H9 (cell line): ENCODE data around the gene MBTPS1. TPM values are rescaled to one million over a fixed set of nuclear protein-coding genes. Genes with fewer than 3 reads are reported as not detected.

Experiments
- DNase-seq: peaks from one replicate; pipeline ENCODE4 v3.0.0-alpha.2; 2017
- H2AFZ ChIP-seq: one replicate; pipeline ENCODE4 v1.6.1; 2013; ENCODE audit warnings: mild to moderate bottlenecking, low read length, control low read depth, moderate library complexity
- H2AK5ac ChIP-seq: 2 replicates; pipeline ENCODE4 v1.6.1; 2013; ENCODE audit warnings: low read length, control low read depth, mixed read lengths; ENCODE audit not compliant: insufficient read length
- H2BK120ac ChIP-seq: one replicate; pipeline ENCODE4 v1.6.1; 2013; ENCODE audit warnings: low read depth, mild to moderate bottlenecking, low read length, control low read depth, inconsistent platforms; ENCODE audit not compliant: poor library complexity, severe bottlenecking
- H2BK12ac ChIP-seq: 2 replicates; pipeline ENCODE4 v1.6.1; 2013; ENCODE audit warnings: low read length, control low read depth, mixed read lengths, low read depth; ENCODE audit not compliant: insufficient read length
- H2BK15ac ChIP-seq: 2 replicates; pipeline ENCODE4 v1.6.1; 2013; ENCODE audit warnings: low read depth, low read length, control low read depth
- H2BK20ac ChIP-seq: one replicate; pipeline ENCODE4 v1.6.1; 2013; ENCODE audit warnings: low read depth, mild to moderate bottlenecking, low read length, control low read depth, inconsistent platforms; ENCODE audit not compliant: poor library complexity, severe bottlenecking
- H2BK5ac ChIP-seq: 2 replicates; pipeline ENCODE4 v1.6.1; 2013; ENCODE audit warnings: low read length, control low read depth, mixed read lengths; ENCODE audit not compliant: insufficient read length
- H3K14ac ChIP-seq: 2 replicates; pipeline ENCODE4 v1.6.1; 2013; ENCODE audit warnings: low read length, control low read depth; ENCODE audit not compliant: insufficient read depth
- H3K18ac ChIP-seq: 2 replicates; pipeline ENCODE4 v1.6.1; 2013; ENCODE audit warnings: low read depth, mild to moderate bottlenecking, mixed read lengths, low read length, control low read depth; ENCODE audit not compliant: insufficient read length
- H3K23ac ChIP-seq: 2 replicates; pipeline ENCODE4 v1.6.1; 2013; ENCODE audit warnings: low read length, control low read depth, mixed read lengths, low read depth; ENCODE audit not compliant: insufficient read length
- H3K23me2 ChIP-seq: 2 replicates; pipeline ENCODE4 v1.6.1; 2013; ENCODE audit warnings: low read depth, mild to moderate bottlenecking, mixed read lengths, low read length, control low read depth; ENCODE audit not compliant: insufficient read length, poor library complexity, severe bottlenecking
- H3K27ac ChIP-seq: 2 replicates; pipeline ENCODE4 v1.5.1; 2013; ENCODE audit warnings: low read length, control low read depth, mixed read lengths, low read depth; ENCODE audit not compliant: insufficient read length
- H3K27me3 ChIP-seq: 2 replicates; pipeline ENCODE4 v1.6.1; 2013; ENCODE audit warnings: low read length, control low read depth, inconsistent platforms; ENCODE audit not compliant: insufficient read depth
- H3K4ac ChIP-seq: 2 replicates; pipeline ENCODE4 v1.6.1; 2013; ENCODE audit warnings: low read depth, mild to moderate bottlenecking, control low read depth, inconsistent platforms, low read length, moderate library complexity
- H3K4me1 ChIP-seq: 2 replicates; pipeline ENCODE4 v1.6.1; 2013; ENCODE audit warnings: low read length, control low read depth, inconsistent platforms; ENCODE audit not compliant: insufficient read depth
- H3K4me2 ChIP-seq: 2 replicates; pipeline ENCODE4 v1.6.1; 2013; ENCODE audit warnings: low read length, control low read depth, mixed read lengths; ENCODE audit not compliant: insufficient read length, insufficient read depth
- H3K56ac ChIP-seq: 2 replicates; pipeline ENCODE4 v1.6.1; 2013; ENCODE audit warnings: low read depth, mild to moderate bottlenecking, mixed read lengths, low read length, control low read depth; ENCODE audit not compliant: insufficient read length
- H3K79me1 ChIP-seq: 2 replicates; pipeline ENCODE4 v1.6.1; 2013; ENCODE audit warnings: low read depth, mild to moderate bottlenecking, moderate library complexity, low read length, control low read depth, inconsistent platforms; ENCODE audit not compliant: insufficient read depth, poor library complexity, severe bottlenecking
- H3K79me2 ChIP-seq: 2 replicates; pipeline ENCODE4 v1.6.1; 2013; ENCODE audit warnings: low read length, control low read depth, inconsistent platforms; ENCODE audit not compliant: insufficient read depth
- H3K9ac ChIP-seq: 2 replicates; pipeline ENCODE4 v1.6.1; 2013; ENCODE audit warnings: low read length, control low read depth, mixed read lengths; ENCODE audit not compliant: insufficient read length; ENCODE audit errors: extremely low read depth
- H3K9me3 ChIP-seq: one replicate; pipeline ENCODE4 v1.6.1; 2013; ENCODE audit warnings: low read depth, low read length, inconsistent platforms; ENCODE audit not compliant: control insufficient read depth
- H3T11ph ChIP-seq: one replicate; pipeline ENCODE4 v1.6.1; 2013; ENCODE audit warnings: mild to moderate bottlenecking, low read length, control low read depth, inconsistent platforms
- H4K20me1 ChIP-seq: one replicate; pipeline ENCODE4 v1.6.1; 2013; ENCODE audit not compliant: control insufficient read depth, insufficient read length, insufficient read depth
- H4K5ac ChIP-seq: 2 replicates; pipeline ENCODE4 v1.6.1; 2013; ENCODE audit warnings: low read depth, mild to moderate bottlenecking, mixed read lengths, low read length, control low read depth; ENCODE audit not compliant: insufficient read length
- H4K8ac ChIP-seq: replicated peaks from 2 replicates; pipeline ENCODE4 v1.6.1; 2013; ENCODE audit warnings: low read length, control low read depth, mixed read lengths, low read depth; ENCODE audit not compliant: insufficient read length
- H4K91ac ChIP-seq: 2 replicates; pipeline ENCODE4 v1.6.1; 2013; ENCODE audit warnings: low read depth, mild to moderate bottlenecking, moderate library complexity, mixed read lengths, low read length, control low read depth; ENCODE audit not compliant: insufficient read length
- H3K27ac Mint-ChIP-seq, 3 experiments: 2 replicates in 2 of 3; 3 replicates in 1 of 3; pipeline ENCODE4 v1.8.0; 2020 to 2021; ENCODE audit warnings: mixed read lengths in 3 of 3, mild to moderate bottlenecking in 1 of 3, moderate library complexity in 1 of 3
- H3K27me3 Mint-ChIP-seq: 2 replicates; pipeline ENCODE4 v1.8.0; 2021; ENCODE audit warnings: low read depth, mild to moderate bottlenecking, moderate library complexity, mixed read lengths
- H3K36me3 Mint-ChIP-seq, 3 experiments: 2 replicates in 2 of 3; 3 replicates in 1 of 3; pipeline ENCODE4 v1.8.0; 2020 to 2021; ENCODE audit warnings: low read depth in 3 of 3, mixed read lengths in 3 of 3; ENCODE audit not compliant: insufficient read depth in 1 of 3
- H3K4me1 Mint-ChIP-seq, 2 experiments: 2 replicates each; pipeline ENCODE4 v1.8.0; 2020; ENCODE audit warnings: mixed read lengths in 2 of 2
- H3K4me3 Mint-ChIP-seq, 2 experiments: 2 replicates in 1 of 2; 3 replicates in 1 of 2; pipeline ENCODE4 v1.8.0; 2020 to 2021; ENCODE audit warnings: mild to moderate bottlenecking in 2 of 2, mixed read lengths in 2 of 2, moderate library complexity in 1 of 2
- H3K9me3 Mint-ChIP-seq, 2 experiments: 2 replicates in 1 of 2; 3 replicates in 1 of 2; pipeline ENCODE4 v1.8.0; 2020; ENCODE audit warnings: mild to moderate bottlenecking in 2 of 2, mixed read lengths in 2 of 2, moderate library complexity in 1 of 2
- WGBS: extraction: QIAGEN DNeasy Blood & Tissue Kit; methylation state at CpG from one replicate; pipeline ENCODE4 v1.1.7; 2013; ENCODE audit warnings: missing lambda C conversion rate, low lambda C conversion rate, mixed read lengths; ENCODE audit not compliant: insufficient read length; ENCODE audit errors: extremely low coverage; 5-methylcytosine and 5-hydroxymethylcytosine counted together
- total RNA-seq: library from RNA; stranded (reverse); gene quantifications from 2 replicates; pipeline ENCODE4 v1.2.1, GENCODE V29; 2021
- TF ChIP-seq, protein P1 (sequence below): fragments of 200-600 bp; sonication (generic); conservative IDR thresholded peaks from 3 replicates; pipeline ENCODE4 v1.8.0; 2021; ENCODE audit warnings: antibody characterized with exemption, mild to moderate bottlenecking

Gene MBTPS1
- total RNA-seq, 1 experiment from 2014 or later: 48.7 TPM

- Histone ChIP-seq H4K91ac (no peak overlapping the region), H3T11ph (no peak overlapping the region), H3K79me2 (no peaks in the 10 kb centered on the region), H2BK20ac (no peak overlapping the region), H3K14ac (no peak overlapping the region), H2BK15ac (no peak overlapping the region), H3K4me1 (no peaks in the 10 kb centered on the region), H3K56ac (no peak overlapping the region), H3K27ac (no peak overlapping the region), H3K23me2 (no peaks in the 10 kb centered on the region), H3K4me2 (no peak overlapping the region), H3K23ac (no peak overlapping the region), H2AFZ (no peak overlapping the region), H3K79me1 (no peaks in the 10 kb centered on the region), H4K8ac (no peak overlapping the region), H2BK120ac (no peak overlapping the region), H2AK5ac (no peak overlapping the region), H2BK12ac (no peak overlapping the region), H3K9ac (no peak overlapping the region), H3K18ac (no peak overlapping the region), H2BK5ac (no peak overlapping the region), H3K9me3 (no peaks in the 10 kb centered on the region), H4K20me1 (no peaks in the 10 kb centered on the region), H3K4ac (no peak overlapping the region), H3K27me3 (no peaks in the 10 kb centered on the region), H4K5ac (no peak overlapping the region)
- no CpG with 5 or more reads among the region's 13 CpGs for WGBS
- H3K36me3 Mint-ChIP-seq: peaks cover 8 to 27% (median 22%) of the 10 kb centered on the region in 3 experiments; a peak in 5 of 7 replicates
- TF ChIP-seq, protein P1, sequence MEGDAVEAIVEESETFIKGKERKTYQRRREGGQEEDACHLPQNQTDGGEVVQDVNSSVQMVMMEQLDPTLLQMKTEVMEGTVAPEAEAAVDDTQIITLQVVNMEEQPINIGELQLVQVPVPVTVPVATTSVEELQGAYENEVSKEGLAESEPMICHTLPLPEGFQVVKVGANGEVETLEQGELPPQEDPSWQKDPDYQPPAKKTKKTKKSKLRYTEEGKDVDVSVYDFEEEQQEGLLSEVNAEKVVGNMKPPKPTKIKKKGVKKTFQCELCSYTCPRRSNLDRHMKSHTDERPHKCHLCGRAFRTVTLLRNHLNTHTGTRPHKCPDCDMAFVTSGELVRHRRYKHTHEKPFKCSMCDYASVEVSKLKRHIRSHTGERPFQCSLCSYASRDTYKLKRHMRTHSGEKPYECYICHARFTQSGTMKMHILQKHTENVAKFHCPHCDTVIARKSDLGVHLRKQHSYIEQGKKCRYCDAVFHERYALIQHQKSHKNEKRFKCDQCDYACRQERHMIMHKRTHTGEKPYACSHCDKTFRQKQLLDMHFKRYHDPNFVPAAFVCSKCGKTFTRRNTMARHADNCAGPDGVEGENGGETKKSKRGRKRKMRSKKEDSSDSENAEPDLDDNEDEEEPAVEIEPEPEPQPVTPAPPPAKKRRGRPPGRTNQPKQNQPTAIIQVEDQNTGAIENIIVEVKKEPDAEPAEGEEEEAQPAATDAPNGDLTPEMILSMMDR: no peak
- H3K4me3 Mint-ChIP-seq: no peak overlapping the region
- DNase-seq: no peak
- H3K27ac Mint-ChIP-seq: no peak overlapping the region
- no peaks in the 10 kb centered on the region for H3K9me3 Mint-ChIP-seq
- peaks cover 2 to 11% of the 10 kb centered on the region in 2 experiments for H3K4me1 Mint-ChIP-seq
- no peaks in the 10 kb centered on the region; the same call in 1 of the 2 replicates for H3K27me3 Mint-ChIP-seq
Measured at GRCh38 chr16:84049403-84050060, 67.2 kb downstream of the MBTPS1 start.
